GM12873 (cell line): Measurements from ENCODE around the gene FCHSD2.

Source experiments
- CTCF ChIP-seq: IDR thresholded peaks from 2 replicates; pipeline ENCODE4 v1.5.1; 2012; ENCODE audit warnings: low read depth, mild to moderate bottlenecking, moderate library complexity, low read length, control low read depth; ENCODE audit not compliant: insufficient read depth; ENCODE audit errors: missing control alignments

The FCHSD2 gene

GRCh38 chr11:72876147-72876546, 266.0 kb downstream of the FCHSD2 start:
- no peak for TF ChIP-seq CTCF

GRCh38 chr11:72875736-72876135, 266.4 kb downstream of the FCHSD2 start:
- no peak for TF ChIP-seq CTCF

- no peak for TF ChIP-seq CTCF
Measured at GRCh38 chr11:72872012-72872411, 270.1 kb downstream of the FCHSD2 start.

- TF ChIP-seq CTCF = no peak
Measured at GRCh38 chr11:72871119-72871518, 271.0 kb downstream of the FCHSD2 start.

GRCh38 chr11:72869831-72870230, 272.3 kb downstream of the FCHSD2 start:
- TF ChIP-seq CTCF = no peak

GRCh38 chr11:72867970-72868369, 274.1 kb downstream of the FCHSD2 start:
- TF ChIP-seq CTCF = no peak

GRCh38 chr11:72864702-72865655, 277.1 kb downstream of the FCHSD2 start:
- no peak for TF ChIP-seq CTCF
